ENCODE data around the gene ZNF438.
"Not testable (repeated sequence)": the region's sequence is repeated elsewhere in the genome, so short reads cannot be mapped to it uniquely, and the experiment has no call there.

ZNF438 gene

DNA sequence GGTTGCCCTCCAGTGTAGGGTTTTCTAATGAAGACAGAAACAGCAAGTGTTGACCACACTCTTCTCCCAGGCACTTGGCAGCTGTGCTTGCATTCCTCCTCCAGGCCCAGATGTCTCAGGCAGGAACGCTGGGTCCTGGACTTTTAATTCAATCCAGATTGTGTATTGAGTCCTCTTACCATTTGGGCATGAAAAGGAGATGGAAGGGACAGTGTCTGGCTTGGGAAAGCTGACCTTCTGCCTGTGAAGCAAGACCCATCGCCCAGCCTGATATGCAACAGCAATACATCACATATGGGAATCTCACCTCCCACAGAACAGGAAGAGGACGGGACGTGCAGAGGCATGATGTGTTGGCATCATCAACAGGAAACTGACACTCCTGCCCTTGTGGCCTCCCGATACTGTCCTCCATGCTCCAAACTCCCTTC, 227.8 kb downstream of the ZNF438 start:
- no peaks in the 10 kb centered on the region for H3K27me3 ChIP-seq (ENCODE audit: insufficient read depth, low read depth)
- no peak overlapping the region for H3K9ac ChIP-seq
- no peaks in the 10 kb centered on the region for H3K4me1 ChIP-seq (ENCODE audit: low read depth, poor library complexity, severe bottlenecking)
- no peaks in the 10 kb centered on the region for H4K20me1 ChIP-seq (ENCODE audit: insufficient read depth)
- H3K79me2 ChIP-seq (ENCODE audit: insufficient read depth, low read depth): no peaks in the 10 kb centered on the region
- H3K27ac ChIP-seq: no peak overlapping the region
- TF ChIP-seq, protein P1, sequence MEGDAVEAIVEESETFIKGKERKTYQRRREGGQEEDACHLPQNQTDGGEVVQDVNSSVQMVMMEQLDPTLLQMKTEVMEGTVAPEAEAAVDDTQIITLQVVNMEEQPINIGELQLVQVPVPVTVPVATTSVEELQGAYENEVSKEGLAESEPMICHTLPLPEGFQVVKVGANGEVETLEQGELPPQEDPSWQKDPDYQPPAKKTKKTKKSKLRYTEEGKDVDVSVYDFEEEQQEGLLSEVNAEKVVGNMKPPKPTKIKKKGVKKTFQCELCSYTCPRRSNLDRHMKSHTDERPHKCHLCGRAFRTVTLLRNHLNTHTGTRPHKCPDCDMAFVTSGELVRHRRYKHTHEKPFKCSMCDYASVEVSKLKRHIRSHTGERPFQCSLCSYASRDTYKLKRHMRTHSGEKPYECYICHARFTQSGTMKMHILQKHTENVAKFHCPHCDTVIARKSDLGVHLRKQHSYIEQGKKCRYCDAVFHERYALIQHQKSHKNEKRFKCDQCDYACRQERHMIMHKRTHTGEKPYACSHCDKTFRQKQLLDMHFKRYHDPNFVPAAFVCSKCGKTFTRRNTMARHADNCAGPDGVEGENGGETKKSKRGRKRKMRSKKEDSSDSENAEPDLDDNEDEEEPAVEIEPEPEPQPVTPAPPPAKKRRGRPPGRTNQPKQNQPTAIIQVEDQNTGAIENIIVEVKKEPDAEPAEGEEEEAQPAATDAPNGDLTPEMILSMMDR (conservative IDR thresholded peaks at IDR 0.05; ENCODE audit: low read depth, low read length): no peak
- H3K36me3 ChIP-seq (ENCODE audit: insufficient read depth): no peaks in the 10 kb centered on the region
- H2AFZ ChIP-seq (ENCODE audit: low read depth): no peak overlapping the region
- no peak overlapping the region for H3K4me2 ChIP-seq
- H3K4me3 ChIP-seq (IDR thresholded peaks at IDR 0.05; ENCODE audit: insufficient read depth, low read depth, low read length): no peak overlapping the region

DNA sequence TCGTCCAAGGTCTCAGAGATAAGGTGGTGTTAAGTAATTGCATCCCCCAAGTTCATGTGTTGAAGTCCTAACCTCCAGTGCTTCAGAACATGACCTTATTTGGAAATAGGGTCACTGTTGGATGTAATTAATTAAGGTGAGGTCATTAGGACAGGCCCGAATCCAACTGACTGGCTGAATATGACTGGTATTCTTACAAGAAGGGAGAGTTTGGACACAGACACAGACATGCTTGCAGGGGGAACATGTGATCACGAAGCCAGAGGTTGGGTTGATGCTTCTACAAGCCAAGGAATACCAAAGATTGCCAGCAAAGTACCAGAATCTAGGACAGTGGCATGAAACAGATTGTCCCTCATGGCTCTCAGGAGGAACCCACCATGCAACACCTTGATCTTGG, 228.6 kb downstream of the ZNF438 start:
- no peak overlapping the region for H3K4me2 ChIP-seq
- H3K36me3 ChIP-seq (ENCODE audit: insufficient read depth): no peaks in the 10 kb centered on the region
- no peaks in the 10 kb centered on the region for H3K27me3 ChIP-seq (ENCODE audit: insufficient read depth, low read depth)
- TF ChIP-seq, protein P1 (conservative IDR thresholded peaks at IDR 0.05; ENCODE audit: low read depth, low read length): no peak
- no peak overlapping the region for H2AFZ ChIP-seq (ENCODE audit: low read depth)
- no peaks in the 10 kb centered on the region for H4K20me1 ChIP-seq (ENCODE audit: insufficient read depth)
- H3K4me3 ChIP-seq (IDR thresholded peaks at IDR 0.05; ENCODE audit: insufficient read depth, low read depth, low read length): no peak overlapping the region
- no peaks in the 10 kb centered on the region for H3K79me2 ChIP-seq (ENCODE audit: insufficient read depth, low read depth)
- no peaks in the 10 kb centered on the region for H3K4me1 ChIP-seq (ENCODE audit: low read depth, poor library complexity, severe bottlenecking)
- H3K27ac ChIP-seq: no peak overlapping the region
- H3K9ac ChIP-seq: no peak overlapping the region

DNA sequence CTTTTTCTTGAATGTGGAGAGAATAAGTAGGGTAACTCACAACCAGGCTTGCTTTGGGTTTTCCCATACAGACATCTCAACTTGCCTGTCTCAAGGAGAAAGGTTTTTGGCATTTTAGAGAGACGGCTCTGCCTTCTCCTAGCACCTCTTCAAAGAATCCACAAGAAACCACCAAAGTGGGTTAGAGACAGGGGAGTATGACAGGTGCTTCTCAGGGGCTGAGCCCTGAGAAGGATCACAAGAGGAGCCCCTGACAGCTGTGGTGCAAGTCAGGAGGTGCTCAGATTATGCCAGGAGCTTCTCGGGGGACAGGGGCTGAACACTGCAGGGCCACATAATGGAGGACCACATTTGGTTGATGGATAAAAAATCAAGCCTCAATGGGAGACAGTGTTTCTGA, 231.3 kb downstream of the ZNF438 start:
- Histone ChIP-seq H3K4me3 (IDR thresholded peaks at IDR 0.05; ENCODE audit: insufficient read depth, low read depth, low read length) (no peak overlapping the region), H3K27me3 (ENCODE audit: insufficient read depth, low read depth) (no peaks in the 10 kb centered on the region), H2AFZ (ENCODE audit: low read depth) (no peak overlapping the region), H3K27ac (no peak overlapping the region), H3K79me2 (ENCODE audit: insufficient read depth, low read depth) (no peaks in the 10 kb centered on the region), H3K4me1 (ENCODE audit: low read depth, poor library complexity, severe bottlenecking) (no peaks in the 10 kb centered on the region), H3K36me3 (ENCODE audit: insufficient read depth) (no peaks in the 10 kb centered on the region), H3K9ac (no peak overlapping the region), H3K4me2 (no peak overlapping the region), H4K20me1 (ENCODE audit: insufficient read depth) (no peaks in the 10 kb centered on the region)
- TF ChIP-seq, protein P1 (conservative IDR thresholded peaks at IDR 0.05; ENCODE audit: low read depth, low read length): no peak

DNA sequence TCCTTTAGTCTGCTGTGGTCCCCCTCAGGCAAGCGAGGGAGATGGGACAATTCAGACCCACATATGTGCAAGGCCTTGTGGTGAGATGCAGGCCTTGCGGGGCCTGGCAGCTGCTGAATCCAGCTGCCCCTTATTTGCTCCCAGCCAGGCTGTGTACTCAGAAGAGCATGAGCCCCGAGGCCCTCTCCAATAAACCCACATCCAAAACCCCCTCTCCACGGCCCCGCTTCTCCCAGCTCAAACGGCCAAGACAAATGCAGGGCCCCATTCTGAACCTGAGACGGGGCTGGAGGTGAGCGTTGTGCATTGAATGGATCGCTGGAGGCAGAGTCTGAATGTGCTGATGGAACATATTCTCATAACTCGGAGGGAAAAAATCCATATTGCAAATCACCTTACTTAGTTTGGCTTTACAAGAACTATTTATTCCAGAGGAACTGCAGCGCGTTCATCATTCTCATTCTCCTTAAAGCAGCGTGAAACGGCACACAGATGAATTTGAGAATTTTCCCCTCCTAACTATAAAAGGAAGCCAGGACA, 232.9 kb downstream of the ZNF438 start:
- Histone ChIP-seq H3K4me3 (IDR thresholded peaks at IDR 0.05; ENCODE audit: insufficient read depth, low read depth, low read length) (no peak overlapping the region), H3K4me1 (ENCODE audit: low read depth, poor library complexity, severe bottlenecking) (no peaks in the 10 kb centered on the region), H3K27ac (no peak overlapping the region), H2AFZ (ENCODE audit: low read depth) (no peak overlapping the region), H3K9ac (no peak overlapping the region), H3K27me3 (ENCODE audit: insufficient read depth, low read depth) (no peaks in the 10 kb centered on the region), H3K79me2 (ENCODE audit: insufficient read depth, low read depth) (no peaks in the 10 kb centered on the region), H3K36me3 (ENCODE audit: insufficient read depth) (no peaks in the 10 kb centered on the region), H3K4me2 (no peak overlapping the region), H4K20me1 (ENCODE audit: insufficient read depth) (no peaks in the 10 kb centered on the region)
- TF ChIP-seq, protein P1 (conservative IDR thresholded peaks at IDR 0.05; ENCODE audit: low read depth, low read length): no peak

DNA sequence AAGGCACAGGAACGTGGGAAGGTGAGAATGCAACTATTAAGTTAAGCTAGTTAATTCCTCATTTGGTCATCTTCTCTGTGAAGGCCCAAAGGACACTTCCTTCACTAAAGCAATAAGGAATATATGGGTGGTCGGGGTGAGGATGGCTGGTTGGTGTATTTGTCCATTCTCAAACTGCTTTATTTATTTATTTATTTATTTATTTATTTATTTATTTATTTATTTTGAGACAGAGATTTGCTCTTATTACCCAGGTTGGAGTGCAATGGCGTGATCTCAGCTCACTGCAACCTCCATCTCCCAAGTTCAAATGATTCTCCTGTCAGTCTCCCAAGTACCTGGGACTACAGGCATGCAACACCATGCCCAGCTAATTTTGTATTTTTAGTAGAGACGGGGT, 236.6 kb downstream of the ZNF438 start:
- H3K27ac ChIP-seq; H3K4me1 ChIP-seq (ENCODE audit: low read depth, poor library complexity, severe bottlenecking); H3K4me3 ChIP-seq (IDR thresholded peaks at IDR 0.05; ENCODE audit: insufficient read depth, low read depth, low read length); H3K79me2 ChIP-seq (ENCODE audit: insufficient read depth, low read depth); H2AFZ ChIP-seq (ENCODE audit: low read depth); H3K36me3 ChIP-seq (ENCODE audit: insufficient read depth); H3K9ac ChIP-seq; H3K4me2 ChIP-seq; H3K27me3 ChIP-seq (ENCODE audit: insufficient read depth, low read depth); H4K20me1 ChIP-seq (ENCODE audit: insufficient read depth): not testable (repeated sequence)
